ENCODE data around the gene SRP68.
"Not testable (repeated sequence)": the region's sequence is repeated elsewhere in the genome, so short reads cannot be mapped to it uniquely, and the experiment has no call there.

The SRP68 gene

DNA sequence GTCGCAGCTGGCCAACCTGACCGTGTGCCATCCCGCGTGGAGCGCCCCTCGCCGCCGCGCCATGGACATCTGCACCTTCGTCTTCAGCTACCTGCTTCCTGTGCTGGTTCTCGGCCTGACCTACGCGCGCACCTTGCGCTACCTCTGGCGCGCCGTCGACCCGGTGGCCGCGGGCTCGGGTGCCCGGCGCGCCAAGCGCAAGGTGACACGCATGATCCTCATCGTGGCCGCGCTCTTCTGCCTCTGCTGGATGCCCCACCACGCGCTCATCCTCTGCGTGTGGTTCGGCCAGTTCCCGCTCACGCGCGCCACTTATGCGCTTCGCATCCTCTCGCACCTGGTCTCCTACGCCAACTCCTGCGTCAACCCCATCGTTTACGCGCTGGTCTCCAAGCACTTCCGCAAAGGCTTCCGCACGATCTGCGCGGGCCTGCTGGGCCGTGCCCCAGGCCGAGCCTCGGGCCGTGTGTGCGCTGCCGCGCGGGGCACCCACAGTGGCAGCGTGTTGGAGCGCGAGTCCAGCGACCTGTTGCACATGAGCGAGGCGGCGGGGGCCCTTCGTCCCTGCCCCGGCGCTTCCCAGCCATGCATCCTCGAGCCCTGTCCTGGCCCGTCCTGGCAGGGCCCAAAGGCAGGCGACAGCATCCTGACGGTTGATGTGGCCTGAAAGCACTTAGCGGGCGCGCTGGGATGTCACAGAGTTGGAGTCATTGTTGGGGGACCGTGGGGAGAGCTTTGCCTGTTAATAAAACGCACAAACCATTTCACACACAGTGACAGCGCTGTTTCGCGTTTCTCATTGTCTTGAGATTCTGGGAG lies 4.7 kb upstream of the SRP68 start:
- no peak for DNase-seq

DNA sequence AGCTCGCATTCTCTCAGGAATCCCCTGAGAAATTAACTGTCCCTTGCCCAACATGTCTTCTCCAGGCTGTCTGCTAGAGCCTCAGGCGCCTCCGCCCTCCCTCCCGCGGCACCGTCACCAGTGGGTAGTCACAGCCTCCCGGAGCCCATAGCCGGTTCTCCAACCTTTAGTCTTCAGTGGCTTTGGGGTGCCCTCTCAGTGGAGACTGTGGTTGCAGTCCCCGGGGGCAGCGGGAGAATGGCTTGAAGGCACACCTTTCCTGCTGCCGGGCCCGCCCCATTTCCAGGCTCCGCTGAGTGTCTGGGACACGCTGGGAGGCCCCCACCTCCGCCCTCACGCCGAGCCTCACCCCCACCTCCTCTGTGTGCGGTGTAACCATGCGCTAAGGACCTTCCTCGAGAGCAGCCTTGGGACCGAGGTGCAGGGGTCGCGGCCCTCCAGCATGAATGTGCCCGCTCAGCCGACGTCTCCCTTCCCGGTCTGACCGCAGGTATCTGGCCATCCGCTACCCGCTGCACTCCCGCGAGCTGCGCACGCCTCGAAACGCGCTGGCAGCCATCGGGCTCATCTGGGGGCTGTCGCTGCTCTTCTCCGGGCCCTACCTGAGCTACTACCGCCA lies 3.9 kb upstream of the SRP68 start:
- DNase-seq = no peak

DNA sequence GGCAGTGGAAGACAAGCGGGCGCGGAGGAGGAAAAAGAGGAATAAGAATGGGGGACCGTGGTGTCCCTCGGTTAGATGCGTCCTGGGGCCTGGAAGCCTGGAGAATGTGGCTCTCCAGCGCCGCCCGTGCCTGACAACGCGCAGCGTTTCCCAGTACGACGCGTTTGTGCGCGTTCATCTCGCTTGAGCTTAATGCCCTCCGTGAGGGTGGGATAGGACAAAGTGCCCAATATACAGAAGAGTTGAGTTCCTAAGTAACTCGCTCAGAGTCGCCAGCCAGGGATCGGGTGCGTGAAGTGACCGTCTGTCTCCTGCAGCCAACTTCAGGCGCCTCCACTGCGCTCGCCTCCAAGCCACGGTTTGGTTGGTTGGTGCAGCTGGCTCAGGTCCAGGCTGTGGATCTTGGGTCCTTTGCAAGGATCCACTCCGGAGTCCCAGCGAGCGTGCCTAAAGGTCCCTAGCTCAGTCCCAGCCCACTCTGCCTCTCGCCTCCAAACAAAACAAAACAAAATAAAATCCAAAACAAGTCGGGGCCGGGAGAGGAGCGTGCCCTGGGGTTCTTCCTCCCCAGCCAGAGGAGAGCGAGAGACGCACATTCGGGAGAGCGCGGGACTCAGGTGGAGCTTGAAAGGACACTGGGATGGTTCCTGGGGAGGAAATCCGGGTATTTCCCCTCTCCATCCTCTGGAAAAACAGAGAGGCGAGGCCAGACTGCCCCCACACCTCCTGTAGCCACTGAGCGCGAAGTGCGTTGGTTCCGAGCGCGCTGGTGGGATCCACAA lies 3.2 kb upstream of the SRP68 start:
- no peak for DNase-seq

DNA sequence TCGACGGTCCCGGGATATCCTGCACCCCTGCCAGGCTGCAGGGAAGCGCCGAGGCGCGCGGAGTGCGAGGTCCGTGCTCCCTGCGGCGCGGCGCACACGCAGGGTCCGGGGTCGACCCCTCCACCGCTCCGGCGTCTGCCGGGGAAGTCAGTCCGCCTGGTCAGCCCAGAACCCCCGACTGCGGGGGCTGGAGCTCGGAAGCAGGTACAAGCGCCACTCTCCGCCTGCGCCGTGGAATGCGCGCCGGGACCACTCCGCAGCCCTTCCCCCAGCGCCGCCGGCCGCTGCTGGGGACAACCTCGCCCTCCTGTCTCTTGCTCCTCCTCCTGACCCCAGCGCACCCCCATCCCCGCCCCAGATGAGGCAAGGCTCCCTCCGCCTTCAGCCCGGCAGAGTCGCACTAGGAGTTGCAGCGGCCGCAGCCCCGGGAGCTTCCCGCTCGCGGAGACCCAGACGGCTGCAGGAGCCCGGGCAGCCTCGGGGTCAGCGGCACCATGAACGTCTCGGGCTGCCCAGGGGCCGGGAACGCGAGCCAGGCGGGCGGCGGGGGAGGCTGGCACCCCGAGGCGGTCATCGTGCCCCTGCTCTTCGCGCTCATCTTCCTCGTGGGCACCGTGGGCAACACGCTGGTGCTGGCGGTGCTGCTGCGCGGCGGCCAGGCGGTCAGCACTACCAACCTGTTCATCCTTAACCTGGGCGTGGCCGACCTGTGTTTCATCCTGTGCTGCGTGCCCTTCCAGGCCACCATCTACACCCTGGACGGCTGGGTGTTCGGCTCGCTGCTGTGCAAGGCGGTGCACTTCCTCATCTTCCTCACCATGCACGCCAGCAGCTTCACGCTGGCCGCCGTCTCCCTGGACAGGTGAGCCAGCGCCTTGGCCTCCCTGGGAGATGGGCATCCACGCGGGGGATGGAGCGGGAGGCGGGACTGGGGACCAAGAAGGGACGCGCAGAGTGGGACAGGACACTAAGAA lies 2.4 kb upstream of the SRP68 start, which contains the start of gene GALR2:
Gene GALR2, plus strand, starts transcription at position 392 of the 974 bp plus-strand sequence. Its CDS starts 103 bp downstream, at position 495.
- no peak for DNase-seq

DNA sequence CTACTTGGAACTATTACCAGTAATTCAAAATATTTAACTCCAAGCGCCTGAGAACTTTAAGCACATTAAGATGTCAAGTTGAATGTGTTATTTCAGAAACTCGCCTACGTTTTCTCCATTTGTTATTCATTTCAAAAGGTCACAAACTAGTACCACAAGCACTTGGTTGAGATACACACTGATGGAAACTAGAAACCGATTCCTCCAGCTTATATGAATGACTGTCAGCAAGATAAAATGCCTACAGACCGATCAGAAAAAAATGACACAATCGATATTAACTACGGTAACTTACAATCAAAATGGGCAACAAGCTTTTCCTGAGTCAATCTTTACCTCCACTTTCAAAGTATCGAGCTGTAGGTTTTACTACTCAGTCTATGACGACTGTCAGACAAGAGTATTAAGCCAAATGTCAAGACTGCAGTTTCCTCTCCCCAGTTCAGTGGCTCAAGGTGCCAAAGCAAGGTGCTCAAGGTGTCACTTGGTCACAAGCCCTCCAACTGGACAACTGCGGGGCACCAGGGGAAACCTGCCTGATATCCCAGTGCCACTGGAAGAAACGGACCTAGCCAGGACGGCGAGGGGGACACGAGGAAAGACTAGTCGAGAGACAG lies 678 bp downstream of the SRP68 start:
- no peak for DNase-seq

DNA sequence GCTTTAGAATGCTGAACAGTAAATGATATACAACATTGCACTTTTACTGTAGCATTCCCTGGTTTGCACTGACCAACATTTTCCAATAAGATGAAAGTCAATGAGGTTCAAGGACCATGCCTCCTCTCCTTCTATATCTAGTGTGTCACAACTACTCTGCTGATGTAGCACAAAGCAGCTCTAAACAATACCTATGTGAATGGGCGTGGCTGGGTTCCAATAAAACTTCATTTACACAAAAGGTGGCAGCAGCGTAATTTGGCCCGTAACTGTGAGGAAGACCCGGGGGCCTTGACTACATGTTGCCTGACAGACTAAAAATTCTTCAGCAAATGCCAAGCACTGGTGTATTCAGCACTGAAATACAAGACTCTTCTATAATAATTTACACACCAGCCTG lies 6.5 kb downstream of the SRP68 start:
- DNase-seq = no peak

DNA sequence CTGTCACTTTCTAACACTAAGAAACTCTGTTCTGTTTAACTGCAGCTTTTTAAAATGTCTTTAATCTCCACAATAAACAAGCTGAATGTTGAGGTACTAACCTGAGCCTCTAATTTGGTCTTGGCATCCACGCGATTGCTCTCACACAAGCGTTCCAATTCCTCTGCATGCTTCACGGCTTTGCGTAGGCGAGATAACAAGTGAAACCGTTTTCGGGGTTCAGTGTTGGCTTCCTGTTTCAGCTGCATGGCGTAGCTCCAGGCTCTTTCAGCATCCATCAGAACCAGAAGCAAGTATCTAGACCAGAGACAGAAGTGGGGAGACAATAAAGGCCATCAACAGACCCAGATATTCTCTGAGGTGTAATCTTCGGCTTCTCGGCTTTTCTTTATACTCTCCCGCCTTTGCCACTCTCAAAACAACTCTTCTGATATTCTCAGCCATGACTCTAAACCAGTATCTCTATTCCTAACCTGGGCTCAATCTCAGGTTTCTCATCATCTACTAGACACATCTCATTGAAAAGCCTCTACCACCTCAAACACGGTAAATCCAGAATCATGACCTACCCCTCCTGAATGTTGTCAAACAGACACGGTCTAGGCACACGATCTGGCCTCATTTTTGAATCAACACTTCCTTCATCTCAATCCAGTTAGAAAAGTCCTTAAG lies 8.3 kb downstream of the SRP68 start:
- DNase-seq = no peak

DNA sequence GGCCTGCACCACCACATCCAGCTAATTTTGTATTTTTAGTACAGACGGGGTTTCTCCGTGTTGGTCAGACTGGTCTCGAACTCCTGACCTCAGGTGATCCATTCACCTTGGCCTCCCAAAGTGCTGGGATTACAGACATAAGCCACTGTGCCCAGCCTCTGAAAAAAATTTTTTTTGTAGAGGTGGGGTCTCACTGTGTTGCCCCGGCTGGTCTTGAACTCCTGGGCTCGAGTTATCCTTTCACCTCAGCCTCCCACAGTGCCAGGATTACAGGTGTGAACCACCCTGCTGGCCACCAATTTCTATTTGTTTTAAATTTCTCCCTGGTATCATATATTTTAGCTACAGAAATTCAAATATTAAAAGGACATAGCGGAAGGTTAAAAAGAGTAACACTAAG lies 14.1 kb downstream of the SRP68 start:
- DNase-seq = not testable (repeated sequence)

DNA sequence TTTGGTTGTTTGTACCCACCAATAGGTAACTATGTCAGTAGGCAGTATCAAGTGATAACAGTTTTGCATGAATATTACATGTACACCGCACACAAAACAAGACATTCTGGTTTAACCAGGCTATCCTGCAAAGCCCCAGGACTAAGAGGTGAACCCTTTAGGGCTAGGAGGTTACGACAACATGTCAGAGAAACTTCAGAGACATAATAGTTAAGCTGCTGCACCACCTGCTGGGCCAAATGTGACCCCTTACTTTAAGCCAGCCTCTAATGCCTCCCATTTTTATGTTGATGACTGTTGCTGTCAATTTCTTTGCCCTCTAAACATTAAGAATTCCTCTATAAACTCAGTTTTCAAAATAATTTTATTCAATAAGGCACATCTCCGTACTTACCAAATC lies 15.4 kb downstream of the SRP68 start:
- DNase-seq = no peak

DNA sequence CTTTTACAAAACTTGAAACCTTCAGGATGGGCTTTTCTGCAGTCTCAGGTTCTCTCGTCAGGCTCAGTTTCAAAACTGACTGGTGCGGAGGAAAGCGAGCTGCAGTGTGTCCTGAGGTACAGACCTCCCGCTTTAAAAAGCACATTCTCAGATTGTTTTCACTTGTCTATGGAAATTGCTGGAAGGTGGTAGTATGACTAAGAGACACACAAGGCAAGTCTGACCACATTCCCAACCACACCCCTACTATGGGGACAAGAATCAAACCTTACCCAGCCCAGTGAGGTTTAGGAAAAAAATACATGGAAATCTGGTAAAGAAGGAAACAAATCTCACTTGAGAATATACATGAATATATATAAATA lies 18.2 kb downstream of the SRP68 start:
- peak; percentile 30 for DNase-seq

DNA sequence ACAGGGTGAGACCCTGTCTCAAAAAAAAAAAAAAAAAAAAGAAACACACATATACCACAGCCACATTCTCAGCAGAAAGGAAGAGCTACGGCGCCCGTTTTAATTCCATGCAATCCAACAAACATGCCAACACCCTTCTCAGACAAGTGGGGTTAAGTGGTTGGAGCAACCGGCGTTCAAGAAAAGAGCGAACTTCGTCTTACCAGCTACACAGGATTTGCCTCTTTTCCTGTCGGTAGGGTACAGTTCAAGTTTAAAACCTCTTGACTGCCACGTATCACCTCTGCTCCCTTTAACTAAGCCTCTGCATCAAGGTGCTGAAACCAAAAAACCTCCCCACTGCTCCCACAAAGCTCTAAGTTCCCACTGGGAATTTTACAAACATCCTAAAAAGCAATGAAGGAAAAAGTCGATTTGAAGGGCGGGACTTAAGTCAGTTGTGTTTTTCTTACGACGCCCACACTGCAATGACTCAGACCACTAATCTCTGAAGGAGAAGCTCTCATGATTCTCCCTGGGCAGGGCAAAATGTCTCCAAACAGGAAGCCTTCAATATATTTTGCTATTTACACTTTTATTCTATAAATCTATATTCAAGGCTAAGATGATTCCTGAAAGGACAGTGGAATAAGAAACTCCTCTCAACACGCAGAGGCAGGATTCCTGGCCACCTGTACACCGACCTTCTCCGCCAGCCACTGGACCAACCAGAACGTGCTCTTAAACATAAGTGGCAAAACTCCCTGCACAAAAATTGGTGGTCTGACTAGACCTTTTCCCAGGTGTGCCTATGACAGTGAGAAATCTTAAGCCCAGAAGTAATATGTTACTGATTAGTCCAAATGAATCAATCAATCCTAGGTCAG lies 18.8 kb downstream of the SRP68 start:
- peak; percentile 71 for DNase-seq

DNA sequence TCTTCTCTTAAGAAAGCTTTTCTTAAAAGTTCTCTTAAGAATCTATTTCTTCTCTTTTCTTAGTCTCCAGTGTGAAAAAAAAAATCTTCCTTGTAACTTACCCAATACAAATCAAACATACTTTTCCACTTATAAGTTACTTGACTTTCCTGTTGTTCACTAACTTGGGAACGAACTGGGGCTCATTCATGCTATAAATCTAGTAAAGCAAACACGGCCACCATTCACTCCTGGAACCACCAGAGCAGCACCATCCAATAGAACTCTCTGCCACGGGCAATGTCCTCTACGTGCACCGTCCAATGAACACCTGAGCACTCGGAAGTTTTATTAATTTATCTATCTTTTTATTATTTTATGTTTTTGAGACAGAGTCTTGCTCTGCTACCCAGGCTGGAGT lies 20.8 kb downstream of the SRP68 start:
- DNase-seq = no peak

DNA sequence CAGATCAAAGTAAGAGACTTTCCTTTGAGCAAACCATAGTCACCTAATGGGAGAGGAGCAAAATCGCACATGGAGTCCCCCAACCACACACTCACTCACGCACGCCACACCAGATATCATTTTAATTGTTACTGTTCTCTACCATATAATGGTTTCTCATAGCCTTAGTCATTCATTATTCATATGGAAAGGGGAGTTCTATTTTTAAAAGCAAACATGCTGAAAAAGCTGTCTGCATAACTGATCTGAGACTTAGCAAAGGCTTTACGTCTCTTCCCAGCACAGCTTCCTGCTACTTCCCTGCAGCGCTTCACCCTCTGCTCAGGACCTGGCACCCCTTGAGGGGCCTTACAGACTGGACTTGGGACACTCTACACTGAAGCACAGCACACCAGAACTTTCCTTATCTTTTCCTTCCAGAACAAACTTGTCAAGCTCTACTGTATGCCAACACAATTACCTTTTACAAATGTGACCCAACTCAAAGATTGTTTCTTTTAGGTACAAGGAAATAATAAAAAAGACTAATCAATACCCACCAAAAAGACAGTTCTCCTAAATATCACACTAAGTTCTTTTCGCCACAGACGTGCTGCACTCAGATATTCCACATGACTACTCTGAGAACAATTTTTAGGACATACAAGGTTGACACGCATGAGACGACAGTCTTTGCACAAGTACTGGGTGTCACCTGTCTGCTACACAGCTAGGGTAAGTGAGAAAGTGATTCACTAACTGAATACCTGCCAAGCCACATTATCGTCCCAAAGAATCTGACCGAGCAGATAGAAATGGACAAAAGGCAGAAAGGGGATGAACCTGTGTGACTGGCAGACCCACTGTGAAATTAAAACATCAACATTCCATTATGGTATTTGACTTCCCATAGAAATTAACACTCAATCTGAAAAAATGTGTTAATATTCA lies 21.5 kb downstream of the SRP68 start:
- DNase-seq = no peak

DNA sequence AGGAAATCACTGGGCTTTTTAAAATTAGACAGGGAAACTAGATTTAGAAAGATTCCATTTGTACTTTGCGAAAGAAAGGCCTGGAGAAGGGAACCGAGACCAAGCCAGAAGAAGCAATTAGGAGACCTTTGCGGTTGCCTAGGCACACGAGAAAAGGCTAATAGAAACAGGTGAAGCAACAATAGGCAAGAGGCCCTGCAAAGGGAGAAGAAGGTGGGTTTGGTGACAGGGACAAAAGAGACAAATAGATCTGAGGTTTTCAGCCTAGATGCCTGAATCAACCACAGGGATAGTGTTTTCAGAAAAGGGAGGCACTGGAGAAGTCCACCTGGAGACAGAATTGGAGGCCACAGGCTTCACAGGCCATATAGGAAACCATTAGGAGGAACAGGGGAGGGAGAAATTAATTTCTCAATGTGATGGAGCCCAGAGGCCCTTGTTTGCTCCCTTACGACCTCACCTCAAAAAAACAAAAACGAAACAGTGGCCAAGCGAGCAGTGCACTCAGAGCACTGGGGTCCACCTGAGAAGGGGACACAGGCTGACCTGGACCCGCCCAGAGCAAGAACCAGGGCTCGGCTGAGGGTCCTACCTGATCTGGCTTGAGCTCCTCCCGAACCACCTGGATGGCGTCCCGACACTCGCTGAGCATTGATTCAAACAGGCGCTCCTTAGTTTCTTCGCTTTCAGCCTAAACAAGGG lies 22.3 kb downstream of the SRP68 start:
- DNase-seq = no peak

DNA sequence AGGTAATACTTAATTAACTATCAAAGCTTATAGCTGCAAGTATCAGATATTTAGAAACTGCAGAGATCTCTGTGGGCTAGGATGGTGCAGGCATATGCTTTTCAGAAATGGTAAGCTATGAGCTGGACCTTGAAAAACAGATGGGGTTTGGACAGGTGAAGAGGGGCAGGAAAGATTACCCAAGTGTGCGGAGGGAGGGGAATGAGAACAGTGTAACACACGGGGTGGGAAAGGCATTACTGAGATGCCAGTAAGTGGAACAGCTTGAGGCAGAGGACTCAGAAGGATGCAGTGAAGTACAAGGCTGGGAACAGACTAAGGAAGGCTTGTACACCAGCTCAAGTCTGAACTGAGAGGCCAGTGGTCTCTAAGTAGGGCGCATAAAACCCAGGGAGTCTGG lies 23.1 kb downstream of the SRP68 start:
- DNase-seq = no peak

DNA sequence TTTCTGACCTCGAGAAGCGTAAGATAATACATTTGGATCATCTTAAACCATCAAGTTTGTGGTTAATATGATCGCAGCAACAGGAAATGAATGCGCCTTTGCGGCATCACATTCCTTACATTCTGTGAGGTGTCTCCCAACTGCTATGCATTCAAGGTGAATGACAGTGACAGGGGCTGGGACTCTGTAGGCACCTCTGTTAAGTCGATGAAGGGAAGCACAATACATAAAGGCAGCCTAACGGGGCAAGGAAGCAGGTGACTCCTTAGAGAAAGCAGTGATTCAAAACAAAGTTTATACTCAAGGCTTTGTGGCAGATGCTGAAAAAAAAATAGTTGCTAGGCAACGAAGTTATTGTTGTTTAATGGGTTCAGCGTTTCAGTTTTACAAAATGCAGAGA lies 23.6 kb downstream of the SRP68 start:
- DNase-seq = no peak

DNA sequence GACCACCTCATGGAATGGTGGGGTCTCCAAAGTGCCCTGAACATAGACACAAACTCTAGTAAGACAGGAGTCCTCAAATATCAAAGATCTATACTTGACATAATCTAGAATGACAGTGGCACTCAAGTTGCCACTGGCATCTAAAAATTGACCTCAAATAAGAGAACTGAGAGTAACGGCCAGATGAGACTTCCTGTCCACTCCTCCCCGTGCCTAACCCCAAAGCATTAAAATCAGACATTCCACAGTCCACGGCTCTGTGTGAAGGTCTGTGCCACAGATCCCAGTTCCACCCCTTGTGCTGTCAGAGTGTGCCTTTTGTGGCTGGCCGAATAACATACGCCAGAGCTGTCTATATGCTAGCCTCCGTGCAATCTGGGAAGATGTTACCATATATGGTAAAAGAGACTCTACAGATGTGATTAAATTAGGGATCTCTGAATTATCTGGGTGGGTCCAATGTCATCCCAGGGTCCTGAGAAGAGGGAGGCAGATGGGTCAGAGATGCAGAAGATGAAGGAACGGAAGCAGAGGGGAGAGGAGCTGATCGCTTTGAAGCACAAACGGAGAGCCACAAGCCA lies 24.2 kb downstream of the SRP68 start:
- no peak for DNase-seq

DNA sequence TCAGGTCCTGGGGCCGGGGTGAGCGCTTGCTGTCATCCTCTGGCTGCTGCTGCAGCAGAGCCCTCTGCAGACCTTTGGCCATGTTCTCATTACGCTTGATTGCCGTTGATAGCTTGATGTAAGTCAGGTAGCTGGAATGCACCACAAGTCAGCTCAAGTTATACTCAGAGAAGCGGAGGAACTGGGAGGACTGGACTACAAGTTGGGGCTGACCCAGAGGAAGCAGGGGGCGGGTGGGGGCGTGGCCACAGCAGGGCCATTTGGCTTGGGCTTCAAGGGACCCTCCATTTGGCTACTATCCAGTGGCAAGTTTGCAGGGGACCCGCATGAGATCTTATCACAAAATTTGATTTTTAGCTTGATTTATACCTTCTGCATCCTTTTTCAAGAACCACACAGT lies 26.3 kb downstream of the SRP68 start:
- DNase-seq = no peak
